Vagina (tissue), 2 donors: ENCODE measurements around the gene ARID1A. TPM values are rescaled to one million over a fixed set of nuclear protein-coding genes. Genes with fewer than 3 reads are reported as not detected.
"Not testable (repeated sequence)": the region's sequence is repeated elsewhere in the genome, so short reads cannot be mapped to it uniquely, and the experiment has no call there.

Experiments
- DNase-seq, 2 donors: peaks; one replicate each; pipeline ENCODE4 v3.0.0-alpha.2; 2017; ENCODE audit errors: extremely low spot score in 2 of 2
- H3K27ac ChIP-seq: fragments of 200-600 bp; sonication (generic); one replicate; pipeline ENCODE4 v1.5.1; 2019
- H3K27me3 ChIP-seq: fragments of 200-600 bp; sonication (generic); one replicate; pipeline ENCODE4 v1.5.1; 2019
- H3K36me3 ChIP-seq, 2 donors: fragments of 200-600 bp; sonication (generic); one replicate each; pipeline ENCODE4 v1.5.1; 2017 to 2019
- H3K4me1 ChIP-seq: fragments of 200-600 bp; sonication (generic); one replicate; pipeline ENCODE4 v1.5.1; 2019
- H3K4me3 ChIP-seq, 2 donors: fragments of 200-600 bp; sonication (generic); 1 replicate in 1 of 2; 2 replicates in 1 of 2; pipeline ENCODE4 v1.5.1; 2016 to 2019
- H3K9me3 ChIP-seq: fragments of 200-600 bp; sonication (generic); one replicate; pipeline ENCODE4 v1.5.1; 2019
- POLR2A ChIP-seq, 2 donors: fragments of 450-650 bp; IDR thresholded peaks; one replicate each; pipeline ENCODE4 v1.6.1; 2017; ENCODE audit warnings: antibody characterized with exemption in 2 of 2, mild to moderate bottlenecking in 2 of 2, moderate library complexity in 2 of 2
- POLR2AphosphoS5 ChIP-seq, 2 donors: sonication (generic); formaldehyde crosslinking; IDR thresholded peaks; one replicate each; pipeline ENCODE4 v1.9.0; 2017; ENCODE audit warnings: antibody characterized with exemption in 2 of 2, mild to moderate bottlenecking in 2 of 2, low read depth in 1 of 2; ENCODE audit not compliant: insufficient read depth in 1 of 2
- intact Hi-C: fragments of 100-400 bp; cut with DNase I; formaldehyde crosslinking; loops from one replicate; pipeline ENCODE4 v1.15.1; 2023
- total RNA-seq: library from RNA; depleted of rRNA; stranded (reverse); fragments of >200 nt; gene quantifications from one replicate; pipeline ENCODE4 v1.2.3, GENCODE V29; 2016
- TF ChIP-seq, protein P1 (sequence below), 3 experiments: fragments of 450-650 bp in 2 of 3; fragments of 200-600 bp in 1 of 3; sonication (generic) in 1 of 3; IDR thresholded peaks; one replicate each; pipeline ENCODE4 v1.5.1; 2017 to 2019; ENCODE audit warnings: antibody characterized with exemption in 3 of 3, mild to moderate bottlenecking in 2 of 3, moderate library complexity in 2 of 3

ARID1A gene
- total RNA-seq, 1 donor from 2014 or later: 91.6 TPM

DNA sequence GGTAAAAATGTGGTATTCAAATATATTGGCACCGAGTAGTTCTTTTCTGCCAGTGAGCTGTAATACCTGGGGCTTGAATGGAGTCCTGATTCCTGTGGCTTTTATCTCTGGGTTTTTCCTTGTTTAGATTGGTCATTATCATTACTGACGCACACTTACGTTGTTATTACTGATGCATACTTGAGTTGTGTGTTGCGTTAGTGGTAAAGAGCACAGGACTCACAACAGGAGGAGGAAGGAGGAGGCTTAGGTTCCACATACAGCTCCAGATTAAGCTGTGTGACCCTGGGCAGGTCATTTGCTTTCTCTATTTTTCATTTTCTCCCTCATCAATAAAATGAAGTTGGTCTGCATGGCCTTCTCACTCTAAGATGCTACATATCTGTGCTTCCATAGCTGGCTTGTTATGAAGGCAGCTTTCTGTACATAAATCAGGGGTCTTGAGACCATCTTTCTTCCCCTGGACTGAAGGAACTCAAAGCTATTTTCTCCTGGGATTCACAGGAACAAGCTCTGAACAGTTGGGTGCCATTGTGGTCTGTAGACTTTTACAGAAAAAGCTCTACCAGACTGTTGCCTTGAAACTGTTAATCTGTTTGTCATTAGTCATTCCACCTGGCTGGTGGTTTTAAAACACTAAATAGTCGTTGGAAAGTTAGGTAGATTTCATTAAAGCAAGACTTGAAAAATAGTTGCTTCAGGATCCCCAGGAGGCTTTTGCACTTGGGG, 5.6 kb downstream of the ARID1A start:
- no peak for DNase-seq
- no peaks in the 10 kb centered on the region for H3K27me3 ChIP-seq
- no peaks in the 10 kb centered on the region for H3K9me3 ChIP-seq
- no peak overlapping the region for H3K4me3 ChIP-seq
- H3K4me1 ChIP-seq: peaks cover 86% of the 10 kb centered on the region
- intact Hi-C loops: no loop called here
- H3K36me3 ChIP-seq: no peaks in the 10 kb centered on the region
- peak overlapping the region; percentile 7 for H3K27ac ChIP-seq
- no peak for TF ChIP-seq POLR2A (IDR thresholded peaks at IDR 0.05)
- TF ChIP-seq, protein P1, sequence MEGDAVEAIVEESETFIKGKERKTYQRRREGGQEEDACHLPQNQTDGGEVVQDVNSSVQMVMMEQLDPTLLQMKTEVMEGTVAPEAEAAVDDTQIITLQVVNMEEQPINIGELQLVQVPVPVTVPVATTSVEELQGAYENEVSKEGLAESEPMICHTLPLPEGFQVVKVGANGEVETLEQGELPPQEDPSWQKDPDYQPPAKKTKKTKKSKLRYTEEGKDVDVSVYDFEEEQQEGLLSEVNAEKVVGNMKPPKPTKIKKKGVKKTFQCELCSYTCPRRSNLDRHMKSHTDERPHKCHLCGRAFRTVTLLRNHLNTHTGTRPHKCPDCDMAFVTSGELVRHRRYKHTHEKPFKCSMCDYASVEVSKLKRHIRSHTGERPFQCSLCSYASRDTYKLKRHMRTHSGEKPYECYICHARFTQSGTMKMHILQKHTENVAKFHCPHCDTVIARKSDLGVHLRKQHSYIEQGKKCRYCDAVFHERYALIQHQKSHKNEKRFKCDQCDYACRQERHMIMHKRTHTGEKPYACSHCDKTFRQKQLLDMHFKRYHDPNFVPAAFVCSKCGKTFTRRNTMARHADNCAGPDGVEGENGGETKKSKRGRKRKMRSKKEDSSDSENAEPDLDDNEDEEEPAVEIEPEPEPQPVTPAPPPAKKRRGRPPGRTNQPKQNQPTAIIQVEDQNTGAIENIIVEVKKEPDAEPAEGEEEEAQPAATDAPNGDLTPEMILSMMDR (IDR thresholded peaks at IDR 0.05): no peak
- no peak for TF ChIP-seq POLR2AphosphoS5 (IDR thresholded peaks at IDR 0.05; ENCODE audit: insufficient read depth in 1 of 2, low read depth in 1 of 2)

DNA sequence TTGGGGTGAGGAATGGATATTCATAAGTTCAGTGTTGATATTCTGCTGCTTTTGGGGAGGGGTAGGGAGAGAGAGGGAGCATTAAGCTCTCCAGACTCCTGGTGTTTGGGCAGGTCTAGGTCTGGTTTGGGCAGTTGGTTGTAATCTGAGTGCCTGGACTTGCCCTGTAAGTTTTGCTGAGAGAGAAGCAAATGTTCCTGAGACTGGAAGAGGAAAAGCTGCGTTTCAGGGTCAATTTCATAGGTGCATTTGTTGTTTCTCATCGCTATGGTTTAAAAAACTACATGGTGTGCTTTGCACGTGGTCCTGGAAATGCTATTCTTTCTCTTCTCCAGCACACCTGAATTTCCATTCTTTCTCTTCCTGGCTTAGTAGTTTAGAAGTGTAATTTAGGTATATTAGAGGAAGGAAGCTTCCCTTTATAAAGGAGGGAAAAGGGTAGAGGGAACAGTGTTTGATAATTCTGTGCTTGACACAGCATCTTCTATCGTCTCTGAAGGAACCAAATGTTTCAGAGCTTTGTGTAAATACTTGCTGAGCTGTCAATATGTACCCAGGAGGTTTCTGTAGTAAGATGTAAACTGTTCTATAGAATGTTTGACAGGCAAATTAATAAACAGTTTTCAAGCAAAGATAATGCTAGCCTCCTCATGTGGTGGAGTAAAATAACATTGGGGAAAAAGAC, 6.3 kb downstream of the ARID1A start:
- Histone ChIP-seq H3K36me3 (no peaks in the 10 kb centered on the region), H3K4me1 (peaks cover 93% of the 10 kb centered on the region), H3K27ac (peak overlapping the region; percentile 3), H3K4me3 (no peak overlapping the region), H3K9me3 (no peaks in the 10 kb centered on the region), H3K27me3 (no peaks in the 10 kb centered on the region)
- peak in 1 of 2 donors; percentile 54 for TF ChIP-seq POLR2AphosphoS5 (IDR thresholded peaks at IDR 0.05; ENCODE audit: insufficient read depth in 1 of 2, low read depth in 1 of 2)
- no peak for TF ChIP-seq POLR2A (IDR thresholded peaks at IDR 0.05)
- intact Hi-C loops: no loop called here
- DNase-seq: no peak

DNA sequence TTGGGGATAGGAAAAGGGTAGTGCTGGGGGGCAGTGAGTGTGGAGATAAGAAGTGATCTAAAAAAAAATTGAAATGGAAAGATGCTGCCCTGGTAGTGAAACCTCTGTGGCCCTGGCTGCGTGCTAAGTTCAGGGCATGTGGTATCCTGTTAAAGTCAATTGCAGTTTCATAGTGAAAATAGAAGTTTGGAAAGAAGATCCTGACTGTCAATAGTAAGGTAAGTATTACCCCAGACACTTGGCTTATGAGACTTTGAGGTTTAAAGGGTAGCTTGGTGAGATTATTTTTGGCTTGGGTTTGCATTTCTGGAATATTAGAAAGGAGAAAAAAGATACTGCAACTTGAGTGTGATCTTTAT, 6.8 kb downstream of the ARID1A start:
- no peak overlapping the region for H3K4me3 ChIP-seq
- H3K27me3 ChIP-seq: no peaks in the 10 kb centered on the region
- TF ChIP-seq, protein P1 (IDR thresholded peaks at IDR 0.05): no peak
- TF ChIP-seq POLR2A (IDR thresholded peaks at IDR 0.05) (no peak), POLR2AphosphoS5 (IDR thresholded peaks at IDR 0.05; ENCODE audit: insufficient read depth in 1 of 2, low read depth in 1 of 2) (no peak)
- no peak for DNase-seq
- intact Hi-C loops: no loop called here
- H3K27ac ChIP-seq: peak overlapping the region; percentile 3
- H3K36me3 ChIP-seq: no peaks in the 10 kb centered on the region
- peaks cover 97% of the 10 kb centered on the region for H3K4me1 ChIP-seq
- no peaks in the 10 kb centered on the region for H3K9me3 ChIP-seq

DNA sequence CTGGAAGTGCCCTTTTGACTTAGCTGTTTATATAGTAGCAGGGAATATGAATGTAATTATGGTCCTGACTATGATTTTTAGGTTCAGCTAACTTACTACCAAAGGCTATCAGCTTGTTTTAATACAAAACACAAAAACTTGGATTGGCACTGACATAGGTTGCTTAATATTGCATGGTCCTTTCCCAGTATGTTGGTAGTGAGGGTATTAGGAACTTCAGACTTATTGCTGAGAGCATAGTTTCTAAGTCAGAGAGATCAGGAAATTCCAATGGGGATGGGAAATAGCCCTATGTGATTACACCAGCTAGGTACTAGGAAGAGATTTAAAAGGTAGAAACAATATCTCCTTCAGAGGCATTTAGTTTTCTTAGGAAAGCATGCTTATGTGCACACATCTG, 7.7 kb downstream of the ARID1A start:
- Histone ChIP-seq H3K4me1 (peaks cover 100% of the 10 kb centered on the region), H3K36me3 (no peaks in the 10 kb centered on the region), H3K27me3 (no peaks in the 10 kb centered on the region), H3K27ac (no peak overlapping the region), H3K9me3 (no peaks in the 10 kb centered on the region), H3K4me3 (no peak overlapping the region)
- TF ChIP-seq, protein P1 (IDR thresholded peaks at IDR 0.05): no peak
- TF ChIP-seq POLR2AphosphoS5 (IDR thresholded peaks at IDR 0.05; ENCODE audit: insufficient read depth in 1 of 2, low read depth in 1 of 2): no peak
- no peak for TF ChIP-seq POLR2A (IDR thresholded peaks at IDR 0.05)
- DNase-seq: no peak
- intact Hi-C loops: no loop called here

DNA sequence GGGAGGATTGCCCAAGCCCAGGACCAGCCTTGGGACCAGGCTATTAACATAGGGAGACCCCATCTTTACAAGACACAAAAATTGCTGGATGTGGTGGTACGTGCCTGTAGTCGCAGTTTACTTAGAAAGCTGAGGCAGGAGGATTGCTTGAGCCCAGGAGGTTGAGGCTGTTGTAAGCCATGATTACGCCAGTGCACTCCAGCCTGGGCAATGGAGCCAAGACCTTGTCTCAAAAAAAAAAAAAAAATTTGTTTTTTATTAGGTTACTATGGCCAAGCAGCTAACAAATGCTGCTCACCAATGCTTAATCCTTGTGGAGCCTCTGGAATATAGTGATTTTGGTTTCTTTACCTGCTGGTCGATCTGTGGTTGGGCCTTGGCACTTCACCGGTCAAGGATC, 8.8 kb downstream of the ARID1A start:
- Histone ChIP-seq H3K27me3 (no peaks in the 10 kb centered on the region), H3K9me3 (no peaks in the 10 kb centered on the region), H3K4me1 (peaks cover 97% of the 10 kb centered on the region), H3K4me3 (no peak overlapping the region), H3K36me3 (peaks cover 0 to under 1% of the 10 kb centered on the region in 2 donors), H3K27ac (no peak overlapping the region)
- TF ChIP-seq POLR2AphosphoS5 (IDR thresholded peaks at IDR 0.05; ENCODE audit: insufficient read depth in 1 of 2, low read depth in 1 of 2) (no peak), POLR2A (IDR thresholded peaks at IDR 0.05) (no peak)
- TF ChIP-seq, protein P1 (IDR thresholded peaks at IDR 0.05): no peak
- no peak for DNase-seq
- intact Hi-C loops: loop anchor here (5.0 kb wide), 1 partner anchor 73 kb away; no protein-coding TSS in a partner anchor

DNA sequence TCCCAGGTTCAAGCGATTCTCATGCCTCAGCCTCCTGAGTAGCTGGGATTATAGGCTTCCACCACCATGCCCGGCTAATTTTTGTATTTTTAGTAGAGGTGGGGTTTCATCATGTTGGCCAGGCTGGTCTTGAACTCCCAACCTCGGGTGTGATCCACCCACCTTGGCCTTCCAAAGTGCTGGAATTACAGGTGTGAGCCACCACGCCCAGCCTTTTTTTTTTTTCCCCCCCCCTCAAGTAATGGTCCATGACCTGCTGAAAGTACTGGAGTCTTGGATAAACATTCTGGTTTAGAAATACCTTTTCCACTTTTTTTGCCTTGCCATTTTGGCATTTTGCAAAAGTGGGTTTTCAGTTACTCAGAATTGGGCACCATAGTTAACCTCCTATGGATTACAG, 9.4 kb downstream of the ARID1A start:
- not testable (repeated sequence) for H3K9me3 ChIP-seq, H3K36me3 ChIP-seq, H3K4me3 ChIP-seq, DNase-seq, H3K27ac ChIP-seq, H3K27me3 ChIP-seq
- H3K4me1 ChIP-seq: peaks cover 96% of the 10 kb centered on the region
- intact Hi-C loops: loop anchor here (5.0 kb wide), 1 partner anchor 72 kb away; no protein-coding TSS in a partner anchor
